RPMI8226 (cell line): ENCODE data around the gene PRSS58.

Source experiments
- DNase-seq: peaks from one replicate; pipeline ENCODE4 v3.0.0-alpha.2; 2015

Gene PRSS58

GRCh38 chr7:142257958-142258357, at the start of gene PRSS58:
Gene PRSS58, minus strand, starts transcription at chr7:142258058. Its CDS starts 351 bp downstream, at chr7:142257707.
- DNase-seq = no peak

- no peak for DNase-seq
These were observed 49.5 kb upstream of the PRSS58 start for GRCh38 chr7:142307246-142307900.

GRCh38 chr7:142303650-142304049, 45.8 kb upstream of the PRSS58 start:
- DNase-seq = peak; percentile 51

- peak; percentile 38 for DNase-seq
These were observed 44.2 kb upstream of the PRSS58 start for GRCh38 chr7:142301923-142302550.

GRCh38 chr7:142301299-142301698, 43.4 kb upstream of the PRSS58 start:
- no peak for DNase-seq

GRCh38 chr7:142300689-142301088, 42.8 kb upstream of the PRSS58 start:
- DNase-seq = peak; percentile 40

GRCh38 chr7:142299237-142299781, 41.5 kb upstream of the PRSS58 start:
- no peak for DNase-seq

- peak; percentile 80 for DNase-seq
These were observed 40.8 kb upstream of the PRSS58 start for GRCh38 chr7:142298627-142299026.

- no peak for DNase-seq
These were observed 40.2 kb upstream of the PRSS58 start for GRCh38 chr7:142298009-142298408.

GRCh38 chr7:142280263-142280662, 22.4 kb upstream of the PRSS58 start:
- no peak for DNase-seq

- DNase-seq = peak; percentile 21
These were observed 21.7 kb upstream of the PRSS58 start for GRCh38 chr7:142279601-142280000.

GRCh38 chr7:142275028-142275427, 17.2 kb upstream of the PRSS58 start:
- no peak for DNase-seq

GRCh38 chr7:142272841-142273240, 15.0 kb upstream of the PRSS58 start:
- no peak for DNase-seq

- no peak for DNase-seq
These were observed 5.9 kb upstream of the PRSS58 start for GRCh38 chr7:142263598-142264380.

GRCh38 chr7:142250705-142251104, 7.2 kb downstream of the PRSS58 start:
- no peak for DNase-seq

GRCh38 chr7:142249918-142250317, 7.9 kb downstream of the PRSS58 start:
- no peak for DNase-seq

- DNase-seq = no peak
These were observed 9.4 kb downstream of the PRSS58 start for GRCh38 chr7:142248166-142249160.

GRCh38 chr7:142243823-142244222, 14.0 kb downstream of the PRSS58 start:
- no peak for DNase-seq

GRCh38 chr7:142240546-142240945, 17.3 kb downstream of the PRSS58 start:
- DNase-seq = no peak

- peak; percentile 29 for DNase-seq
These were observed 26.1 kb downstream of the PRSS58 start for GRCh38 chr7:142231716-142232115.

- no peak for DNase-seq
These were observed 29.2 kb downstream of the PRSS58 start for GRCh38 chr7:142228537-142229104.
